HG03378 (cell line): ENCODE results near the gene ADARB1.

ENCODE experiments used
- ATAC-seq: cut with Tn5 transposase; IDR thresholded peaks from one replicate; pipeline ENCODE4 v1.9.1; 2021; ENCODE audit warnings: mild to moderate bottlenecking, moderate library complexity; ENCODE audit not compliant: unreplicated experiment

The ADARB1 gene

GRCh38 chr21:45163413-45164123, 89.2 kb downstream of the ADARB1 start:
- ATAC-seq: no peak

DNA sequence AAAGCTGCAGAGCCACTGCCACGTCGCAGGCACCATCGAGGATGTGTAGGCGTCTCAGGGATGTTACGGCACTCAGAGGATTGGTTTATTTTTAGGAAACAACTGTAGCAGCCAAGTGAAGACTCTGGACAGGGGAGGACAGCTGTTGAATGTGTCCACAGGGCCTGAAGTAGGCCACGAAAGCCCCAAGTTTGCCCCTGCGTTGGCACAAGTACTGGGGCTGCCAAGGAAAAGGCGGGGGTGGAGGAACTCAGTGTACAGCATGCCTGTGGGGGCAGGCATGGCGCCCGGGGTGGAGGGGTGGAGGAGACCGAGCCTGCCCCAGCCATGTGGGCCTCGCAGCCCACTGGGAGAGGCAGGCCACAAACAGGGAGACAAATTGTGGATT, 89.7 kb downstream of the ADARB1 start:
- no peak for ATAC-seq

DNA sequence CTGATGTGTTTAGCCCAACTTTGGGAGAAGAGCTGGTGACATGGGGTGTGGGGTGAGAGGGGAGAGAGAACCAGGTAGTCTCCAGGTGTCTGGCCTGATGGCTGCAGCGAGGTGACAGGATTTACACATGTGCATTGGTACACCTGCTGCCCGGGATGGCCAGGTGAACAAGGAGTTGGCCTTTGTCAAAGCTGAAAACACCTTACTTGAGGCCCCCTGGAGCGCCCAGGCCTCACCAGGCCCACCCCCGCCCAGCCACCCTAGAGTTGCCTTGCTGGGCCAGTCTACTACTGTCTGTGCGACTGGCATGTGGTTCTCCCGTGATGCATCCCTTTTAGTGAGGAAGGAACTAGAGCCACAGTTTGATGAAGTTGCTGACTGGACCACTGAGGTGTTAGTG, 90.5 kb downstream of the ADARB1 start:
- no peak for ATAC-seq

DNA sequence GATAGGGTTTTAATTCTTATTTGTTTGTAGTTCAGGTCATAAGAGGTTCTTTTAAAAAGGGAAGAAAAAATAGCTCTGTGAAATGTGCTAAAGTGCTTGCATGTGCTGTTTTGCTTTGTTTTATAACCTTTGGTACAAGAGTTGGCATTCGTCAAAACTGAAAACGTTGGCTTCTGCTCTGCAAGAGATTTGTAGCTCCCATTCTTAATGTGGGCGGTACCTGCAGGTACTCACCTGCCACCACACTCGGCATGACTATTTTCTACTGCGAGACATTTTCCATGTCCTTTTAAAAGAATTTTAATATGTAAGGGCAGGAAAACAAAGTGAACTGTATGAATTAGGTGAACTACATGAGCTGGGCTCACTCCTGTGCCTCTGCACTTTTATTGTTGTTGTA, 92.6 kb downstream of the ADARB1 start:
- ATAC-seq: no peak

- no peak for ATAC-seq
These were observed 93.4 kb downstream of the ADARB1 start for GRCh38 chr21:45167796-45168222.

- ATAC-seq: no peak
These were observed 94.1 kb downstream of the ADARB1 start for GRCh38 chr21:45168522-45168921.

DNA sequence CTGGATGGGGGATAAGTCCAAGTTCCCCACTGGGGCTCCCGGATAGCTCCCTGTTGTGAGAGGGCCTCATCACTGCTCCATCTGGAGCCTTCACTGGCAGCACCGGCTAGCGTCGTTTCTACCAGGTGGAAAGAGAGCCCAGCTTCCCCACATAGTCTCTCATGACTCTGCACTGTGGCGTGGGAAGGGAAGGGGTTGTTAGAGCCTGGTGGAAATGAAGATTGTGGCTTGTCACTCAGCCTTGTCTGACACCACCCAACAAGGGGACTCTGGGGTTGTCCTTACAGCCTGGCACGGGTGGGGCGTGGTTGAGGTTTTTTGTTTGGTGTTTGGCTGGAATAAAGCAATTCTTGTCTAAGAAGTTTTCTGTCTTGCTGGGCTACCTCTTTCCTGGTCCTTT, 94.6 kb downstream of the ADARB1 start:
- ATAC-seq: no peak

GRCh38 chr21:45169682-45170081, 95.3 kb downstream of the ADARB1 start:
- no peak for ATAC-seq

GRCh38 chr21:45170987-45171386, 96.6 kb downstream of the ADARB1 start:
- ATAC-seq: no peak

- ATAC-seq: no peak
These were observed 98.0 kb downstream of the ADARB1 start for GRCh38 chr21:45172420-45172819.

DNA sequence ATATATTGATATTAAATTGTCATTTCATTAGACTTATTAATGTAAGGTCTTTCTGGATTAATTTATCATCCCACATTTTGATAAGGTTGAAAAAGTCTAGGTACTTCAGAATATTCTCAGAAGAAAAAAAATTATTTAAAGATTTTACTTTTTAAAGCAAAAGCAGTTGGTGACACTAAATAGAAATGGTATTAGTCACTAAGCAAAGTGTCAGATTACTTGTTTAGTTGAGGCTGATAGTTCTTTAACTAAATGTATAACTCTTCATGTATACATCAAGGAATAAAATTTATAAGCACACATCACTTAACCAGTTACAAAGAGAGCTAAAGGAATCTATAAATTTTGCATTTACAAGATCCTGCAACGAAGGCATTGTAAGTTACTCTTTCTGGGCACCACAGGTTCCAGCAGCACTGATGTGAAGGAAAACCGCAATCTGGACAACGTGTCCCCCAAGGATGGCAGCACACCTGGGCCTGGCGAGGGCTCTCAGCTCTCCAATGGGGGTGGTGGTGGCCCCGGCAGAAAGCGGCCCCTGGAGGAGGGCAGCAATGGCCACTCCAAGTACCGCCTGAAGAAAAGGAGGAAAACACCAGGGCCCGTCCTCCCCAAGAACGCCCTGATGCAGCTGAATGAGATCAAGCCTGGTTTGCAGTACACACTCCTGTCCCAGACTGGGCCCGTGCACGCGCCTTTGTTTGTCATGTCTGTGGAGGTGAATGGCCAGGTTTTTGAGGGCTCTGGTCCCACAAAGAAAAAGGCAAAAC, 101.1 kb downstream of the ADARB1 start:
- ATAC-seq: no peak

GRCh38 chr21:45176141-45176540, 101.8 kb downstream of the ADARB1 start:
- no peak for ATAC-seq

- ATAC-seq: no peak
These were observed 102.7 kb downstream of the ADARB1 start for GRCh38 chr21:45177039-45177438.

DNA sequence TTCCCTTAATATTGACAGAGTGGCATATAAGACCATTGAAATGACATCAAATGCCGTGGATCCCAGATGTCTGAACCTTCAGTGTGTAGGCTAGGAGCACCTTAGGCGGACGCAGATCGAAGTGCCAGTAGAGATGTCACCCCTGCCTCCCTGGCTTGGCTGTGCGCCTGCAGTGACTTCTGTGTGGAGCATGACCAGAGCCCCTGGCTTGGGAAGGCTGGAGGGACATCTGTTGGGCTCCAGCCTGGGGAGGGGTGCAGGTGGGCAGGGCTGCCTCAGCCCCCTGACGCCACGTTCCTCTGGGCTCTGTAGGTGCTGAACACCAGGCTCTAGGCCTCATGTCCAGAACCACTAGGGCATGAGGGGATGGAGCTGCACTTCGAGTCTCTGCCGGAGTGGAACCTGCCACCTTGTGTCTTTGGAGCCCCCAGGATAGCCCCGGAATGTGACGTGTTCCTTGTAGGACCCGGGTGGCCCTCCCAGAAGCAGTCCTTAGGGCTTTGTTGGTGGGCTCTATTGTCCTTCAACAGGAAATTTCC, 103.8 kb downstream of the ADARB1 start:
- ATAC-seq: no peak

- ATAC-seq: no peak
These were observed 104.6 kb downstream of the ADARB1 start for GRCh38 chr21:45178971-45179370.

- ATAC-seq: no peak
These were observed 105.3 kb downstream of the ADARB1 start for GRCh38 chr21:45179568-45180245.

DNA sequence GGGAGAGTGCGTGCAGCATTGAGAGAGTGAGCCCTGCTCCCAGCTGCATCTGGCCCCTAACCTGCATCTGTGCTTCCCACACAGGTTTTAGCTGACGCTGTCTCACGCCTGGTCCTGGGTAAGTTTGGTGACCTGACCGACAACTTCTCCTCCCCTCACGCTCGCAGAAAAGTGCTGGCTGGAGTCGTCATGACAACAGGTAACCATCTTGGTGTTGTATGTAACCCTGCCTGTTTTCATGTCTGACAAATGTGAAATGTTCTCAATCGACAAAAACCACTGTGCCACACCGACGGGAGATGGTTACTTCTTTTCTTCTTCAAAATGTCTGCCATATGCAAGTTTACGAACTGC, 105.8 kb downstream of the ADARB1 start:
- no peak for ATAC-seq

GRCh38 chr21:45182958-45183357, 108.6 kb downstream of the ADARB1 start:
- no peak for ATAC-seq

DNA sequence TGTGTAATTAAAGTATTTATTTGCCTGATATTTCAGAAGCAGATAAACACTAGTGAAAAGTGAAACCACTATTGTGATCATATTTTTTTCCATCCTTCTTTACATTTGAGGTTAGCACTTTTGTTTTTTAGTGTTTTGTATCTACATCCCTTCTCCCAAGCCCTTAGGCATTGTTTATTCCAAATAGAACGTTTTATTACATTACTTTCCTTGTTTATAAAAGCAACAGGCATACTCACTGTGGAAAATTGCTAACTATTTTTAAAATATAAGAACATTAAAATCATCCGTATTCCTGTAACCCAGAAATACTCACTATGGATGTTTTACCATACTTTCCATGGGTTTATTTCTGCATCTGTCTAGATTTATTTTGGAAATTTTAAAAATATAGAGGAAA, 109.5 kb downstream of the ADARB1 start:
- no peak for ATAC-seq

- ATAC-seq: no peak
These were observed 110.5 kb downstream of the ADARB1 start for GRCh38 chr21:45184869-45185268.

DNA sequence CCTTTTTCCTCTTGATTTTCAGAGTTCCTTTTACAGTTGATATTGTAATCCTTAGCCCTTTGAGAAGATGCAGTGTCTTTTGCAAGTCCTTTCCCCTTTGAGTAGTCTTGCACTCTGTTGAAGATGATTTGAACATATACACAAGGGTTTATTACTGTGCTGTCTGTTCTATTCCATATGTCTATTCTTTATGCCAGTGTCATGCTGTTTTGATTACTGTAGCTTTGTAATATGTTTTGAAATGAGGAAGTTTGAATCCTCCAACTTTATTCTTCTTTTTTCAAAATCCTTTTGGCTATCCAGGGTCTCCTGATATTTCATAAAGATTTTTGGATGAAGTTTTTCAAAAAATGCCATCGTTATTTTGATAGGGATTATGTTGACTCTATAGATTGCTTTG, 112.3 kb downstream of the ADARB1 start:
- ATAC-seq: no peak

GRCh38 chr21:45187646-45188045, 113.3 kb downstream of the ADARB1 start:
- ATAC-seq: no peak
